Fibroblast of the aortic adventitia (primary cell): ENCODE measurements around the gene SLC6A4. TPM values are rescaled to one million over a fixed set of nuclear protein-coding genes. Genes with fewer than 3 reads are reported as not detected.

Experiments
- DNase-seq: peaks from one replicate; pipeline ENCODE4 v3.0.0-alpha.2; 2010; ENCODE audit warnings: low read depth
- H3K4me3 ChIP-seq: 2 replicates; pipeline ENCODE4 v1.5.1; 2011; ENCODE audit warnings: low read depth, mild to moderate bottlenecking, control low read depth, low read length, moderate library complexity
- total RNA-seq: library from RNA; depleted of rRNA; stranded (reverse); fragments of >200 nt; gene quantifications from 2 replicates; pipeline ENCODE4 v1.2.3, GENCODE V29; 2012; ENCODE audit warnings: low replicate concordance
- TF ChIP-seq, protein P1 (sequence below): IDR thresholded peaks from 2 replicates; pipeline ENCODE4 v1.5.1; 2011; ENCODE audit warnings: mild to moderate bottlenecking, low read length, control low read depth, inconsistent platforms; ENCODE audit not compliant: insufficient read depth

SLC6A4 gene
- total RNA-seq, 1 donor: 23.8 TPM

DNA sequence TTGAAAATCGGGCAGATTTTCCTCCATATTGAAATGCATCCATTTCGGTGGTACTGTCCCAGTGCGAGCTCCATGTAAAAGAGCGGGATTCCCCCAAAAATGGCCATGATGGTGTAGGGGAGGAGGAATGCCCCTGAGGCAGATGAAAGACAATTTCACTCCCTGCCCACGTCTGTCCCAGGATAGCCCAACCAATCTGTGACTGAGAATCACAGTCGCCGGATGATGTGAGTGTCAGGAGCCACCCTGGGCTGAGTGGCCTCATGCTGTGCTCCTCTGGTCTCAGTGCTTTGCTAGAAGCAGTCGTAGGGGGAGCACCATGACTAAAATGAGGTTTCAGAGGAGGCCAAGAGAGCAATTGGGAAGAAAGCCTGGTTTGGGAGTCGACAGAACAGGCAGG lies 16.7 kb downstream of the SLC6A4 start:
- TF ChIP-seq, protein P1, sequence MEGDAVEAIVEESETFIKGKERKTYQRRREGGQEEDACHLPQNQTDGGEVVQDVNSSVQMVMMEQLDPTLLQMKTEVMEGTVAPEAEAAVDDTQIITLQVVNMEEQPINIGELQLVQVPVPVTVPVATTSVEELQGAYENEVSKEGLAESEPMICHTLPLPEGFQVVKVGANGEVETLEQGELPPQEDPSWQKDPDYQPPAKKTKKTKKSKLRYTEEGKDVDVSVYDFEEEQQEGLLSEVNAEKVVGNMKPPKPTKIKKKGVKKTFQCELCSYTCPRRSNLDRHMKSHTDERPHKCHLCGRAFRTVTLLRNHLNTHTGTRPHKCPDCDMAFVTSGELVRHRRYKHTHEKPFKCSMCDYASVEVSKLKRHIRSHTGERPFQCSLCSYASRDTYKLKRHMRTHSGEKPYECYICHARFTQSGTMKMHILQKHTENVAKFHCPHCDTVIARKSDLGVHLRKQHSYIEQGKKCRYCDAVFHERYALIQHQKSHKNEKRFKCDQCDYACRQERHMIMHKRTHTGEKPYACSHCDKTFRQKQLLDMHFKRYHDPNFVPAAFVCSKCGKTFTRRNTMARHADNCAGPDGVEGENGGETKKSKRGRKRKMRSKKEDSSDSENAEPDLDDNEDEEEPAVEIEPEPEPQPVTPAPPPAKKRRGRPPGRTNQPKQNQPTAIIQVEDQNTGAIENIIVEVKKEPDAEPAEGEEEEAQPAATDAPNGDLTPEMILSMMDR: no peak
- H3K4me3 ChIP-seq: no peak overlapping the region
- no peak for DNase-seq

DNA sequence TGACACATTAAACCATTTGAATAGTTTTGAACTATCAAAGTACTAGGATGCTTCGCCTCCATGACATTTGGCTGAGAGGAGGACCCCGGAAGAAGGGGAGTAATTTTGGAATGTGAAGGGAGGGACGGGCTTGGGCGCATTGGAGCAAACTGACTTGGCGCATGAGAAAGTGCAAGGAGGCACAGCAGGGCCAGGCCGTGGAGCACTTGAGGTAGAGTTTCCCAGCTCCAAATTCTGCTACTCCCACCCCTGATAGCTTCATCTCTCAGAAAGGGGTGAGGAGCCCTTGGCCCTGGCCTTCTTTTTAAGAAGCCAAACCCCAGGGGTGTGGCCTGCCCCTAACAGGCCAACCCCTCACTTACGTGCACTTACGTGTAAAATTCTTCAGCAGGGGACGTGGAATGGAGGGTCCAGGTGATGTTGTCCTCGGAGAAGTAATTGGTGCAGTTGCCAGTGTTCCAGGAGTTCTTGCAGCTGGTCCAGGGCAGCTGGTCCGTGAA lies 17.7 kb downstream of the SLC6A4 start:
- H3K4me3 ChIP-seq: no peak overlapping the region
- DNase-seq: no peak
- TF ChIP-seq, protein P1: no peak

DNA sequence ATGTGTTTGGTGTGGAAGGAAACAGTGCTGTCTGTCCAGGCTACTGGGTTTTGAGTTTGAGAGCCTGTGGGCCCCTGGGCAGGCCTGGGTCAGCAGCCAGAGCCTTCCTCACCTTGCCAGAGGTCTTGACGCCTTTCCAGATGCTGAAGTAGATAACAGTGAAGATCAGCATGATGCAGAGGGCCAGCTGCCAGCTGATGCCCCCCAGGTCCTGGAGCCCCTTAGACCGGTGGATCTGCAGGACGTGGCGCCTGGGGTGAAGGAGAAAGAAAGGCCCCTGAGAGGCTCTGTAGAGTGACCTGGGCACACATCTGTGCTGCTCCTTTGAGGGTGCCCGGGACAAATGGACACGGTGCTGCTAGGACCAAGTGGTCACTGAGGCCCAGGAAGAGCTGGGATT lies 18.4 kb downstream of the SLC6A4 start:
- H3K4me3 ChIP-seq: no peak overlapping the region
- DNase-seq: no peak
- TF ChIP-seq, protein P1: no peak

DNA sequence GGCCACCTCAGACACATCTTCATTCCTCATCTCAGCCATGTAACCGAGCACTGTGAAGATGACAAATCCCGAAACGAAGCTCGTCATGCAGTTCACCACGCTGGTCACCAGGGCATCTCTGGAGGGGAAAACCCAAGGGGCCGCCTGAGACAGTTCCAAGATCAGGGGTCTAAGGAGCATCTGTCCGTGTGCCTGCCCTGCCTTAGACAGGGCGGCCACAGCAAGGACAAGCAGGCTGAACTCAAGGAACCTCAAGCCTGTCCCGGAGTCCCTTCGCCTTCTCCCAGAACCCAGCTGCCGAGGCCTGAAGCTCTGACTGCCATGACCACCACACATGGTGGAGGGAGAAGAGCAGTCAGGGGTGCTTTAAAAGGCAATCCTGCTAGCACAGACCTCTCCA lies 22.7 kb downstream of the SLC6A4 start:
- no peak for DNase-seq
- TF ChIP-seq, protein P1: no peak
- H3K4me3 ChIP-seq: no peak overlapping the region

DNA sequence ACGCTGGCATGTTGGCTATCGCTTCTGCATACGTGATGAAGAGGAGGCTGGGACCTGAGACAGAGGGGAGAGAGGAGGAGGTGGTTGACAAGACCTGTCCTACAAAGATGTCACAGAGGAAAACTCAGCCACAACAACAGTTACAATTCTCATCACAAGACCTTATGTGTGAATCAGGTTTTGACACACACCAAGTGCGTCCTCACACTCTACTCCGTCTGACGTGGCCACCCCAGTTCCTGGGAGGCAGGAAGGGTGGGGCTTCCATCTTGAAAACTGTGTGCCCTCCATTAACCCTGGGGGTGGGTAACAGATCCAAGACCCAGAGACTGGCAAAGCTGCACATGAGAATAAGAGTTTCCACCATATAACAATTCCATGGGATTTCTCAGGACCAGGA lies 24.1 kb downstream of the SLC6A4 start:
- TF ChIP-seq, protein P1: no peak

DNA sequence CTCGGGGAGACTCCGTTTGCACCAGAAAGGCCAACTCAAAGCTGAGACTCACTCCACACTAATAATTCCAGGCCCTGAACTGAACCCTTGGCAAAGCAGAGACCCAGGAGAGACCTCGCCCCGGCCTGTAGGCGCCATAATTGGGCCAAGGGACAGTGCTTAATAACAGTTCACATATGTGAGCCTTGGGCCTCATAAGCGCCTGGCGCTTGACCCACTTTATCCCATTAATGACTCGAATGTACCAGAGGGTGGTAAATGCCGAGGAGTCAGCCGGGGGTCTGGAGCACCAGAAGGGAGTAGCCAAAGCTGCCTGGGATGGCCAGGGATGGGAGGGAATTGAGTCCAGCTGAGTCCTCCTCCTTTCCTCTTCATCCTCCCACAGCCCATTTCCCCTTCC lies 24.6 kb downstream of the SLC6A4 start:
- no peak overlapping the region for H3K4me3 ChIP-seq
- DNase-seq: no peak
- TF ChIP-seq, protein P1: no peak

More for the DNA sequence above, 24.1 kb downstream of the SLC6A4 start:
- DNase-seq: no peak
- H3K4me3 ChIP-seq: no peak overlapping the region

DNA sequence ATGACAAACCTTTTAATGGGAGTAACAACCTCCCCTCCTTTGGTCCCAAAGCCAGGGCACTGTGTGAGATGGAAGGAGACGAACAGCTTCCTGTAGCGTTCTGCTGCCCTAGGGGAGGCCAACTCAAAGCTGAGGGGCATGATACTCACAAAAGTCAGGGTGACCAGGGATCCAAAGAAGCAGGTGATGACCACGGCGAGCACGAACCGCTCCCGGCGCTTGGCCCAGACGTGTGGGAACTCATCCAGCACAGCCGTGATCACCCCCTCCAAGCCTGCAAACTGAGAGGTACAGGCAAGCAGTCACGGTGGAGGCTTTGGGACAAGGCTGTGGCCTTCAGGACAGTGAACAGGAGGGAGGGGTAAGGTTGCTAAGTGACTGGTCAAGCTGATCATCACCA lies 25.1 kb downstream of the SLC6A4 start:
- no peak for DNase-seq
- H3K4me3 ChIP-seq: no peak overlapping the region
- TF ChIP-seq, protein P1: no peak
